NCI-H774 (cell line): Measurements from ENCODE around the gene ARNT2.
"Not testable (repeated sequence)": the region's sequence is repeated elsewhere in the genome, so short reads cannot be mapped to it uniquely, and the experiment has no call there.

Source experiments
- DNase-seq: peaks from one replicate; lab custom pipeline; 2025; lab: John Stamatoyannopoulos, UW

ARNT2 gene

DNA sequence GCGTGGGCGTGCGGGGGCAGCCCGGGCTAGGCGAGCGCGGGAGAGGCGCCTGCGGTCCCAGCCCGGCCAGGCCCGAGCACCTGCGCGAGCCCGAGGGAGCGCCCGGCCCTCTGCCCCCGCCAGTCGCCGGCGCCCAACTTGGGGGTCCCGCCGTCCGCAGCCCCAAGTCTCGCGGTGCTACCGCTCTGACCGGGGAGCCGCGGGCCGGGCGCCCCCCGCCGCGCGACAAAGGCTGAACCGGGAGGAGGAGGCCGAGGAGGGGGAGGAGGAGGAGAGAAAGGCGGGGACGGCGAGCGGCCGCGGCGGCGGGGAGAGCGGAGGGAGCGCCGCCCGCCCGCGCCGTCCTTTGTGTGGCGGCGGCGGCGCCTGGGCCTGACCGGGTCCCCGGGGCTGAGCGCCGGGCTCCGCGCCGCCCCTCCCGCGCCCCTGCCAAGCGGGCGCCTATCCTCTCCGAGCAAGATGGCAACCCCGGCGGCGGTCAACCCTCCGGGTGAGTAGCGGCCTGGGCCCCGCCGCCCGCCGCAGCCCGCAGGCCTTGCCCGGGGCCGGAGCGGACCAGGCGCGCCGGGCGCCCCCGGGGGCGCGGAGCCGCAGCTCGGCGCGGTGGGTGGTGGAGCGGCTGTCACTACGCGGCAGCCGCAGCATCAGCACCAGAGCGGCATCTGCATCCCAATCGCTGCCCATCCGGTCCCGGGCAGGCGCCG, at the start of gene ARNT2:
Gene ARNT2, plus strand, starts transcription at position 326 of the 704 bp plus-strand sequence. Its CDS starts 134 bp downstream, at position 460.
- peak; percentile 24 for DNase-seq

GRCh38 chr15:80367094-80367493, 37.1 kb upstream of the ARNT2 start:
- no peak for DNase-seq

DNA sequence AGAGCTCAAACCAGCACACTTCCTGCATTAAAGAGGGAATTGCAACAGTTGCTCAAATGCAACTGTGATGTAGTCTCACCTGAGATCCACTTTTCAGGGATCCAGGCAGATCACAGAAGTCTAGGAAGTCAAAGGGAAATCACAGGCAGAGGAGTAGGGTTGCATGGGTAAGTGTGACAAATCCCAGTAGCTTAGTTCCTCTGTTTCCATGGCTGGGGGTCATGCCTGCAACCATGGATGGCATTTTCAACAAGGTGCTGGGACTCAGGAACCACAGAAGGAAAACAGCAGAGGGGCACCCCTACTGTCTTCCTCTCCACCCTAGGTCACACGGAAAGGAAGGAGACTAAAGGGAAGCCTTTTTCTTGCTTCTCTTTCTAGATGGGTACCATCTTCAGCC, 36.5 kb upstream of the ARNT2 start:
- no peak for DNase-seq

DNA sequence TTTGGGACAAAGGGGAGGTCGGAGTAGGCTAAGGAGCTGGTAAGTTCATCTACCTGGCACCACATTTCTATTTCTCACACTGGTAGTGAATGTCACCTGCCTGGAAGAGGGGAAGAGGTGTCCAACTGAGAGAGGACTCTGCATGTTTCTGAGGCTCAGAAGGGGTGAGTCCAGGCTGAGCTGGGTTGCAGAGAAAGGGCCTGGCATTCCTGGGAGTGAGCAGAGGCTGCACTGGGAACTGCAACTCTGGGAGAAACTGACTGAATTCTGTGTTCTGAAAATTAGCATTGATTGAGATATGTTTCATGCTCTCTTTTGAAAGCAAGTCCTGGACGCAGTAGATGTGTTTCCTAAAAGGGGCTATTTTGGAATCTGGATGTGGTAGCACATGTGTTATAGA, 32.3 kb upstream of the ARNT2 start:
- no peak for DNase-seq

GRCh38 chr15:80374441-80374840, 29.7 kb upstream of the ARNT2 start:
- no peak for DNase-seq

GRCh38 chr15:80375968-80376891, 28.0 kb upstream of the ARNT2 start:
- no peak for DNase-seq

DNA sequence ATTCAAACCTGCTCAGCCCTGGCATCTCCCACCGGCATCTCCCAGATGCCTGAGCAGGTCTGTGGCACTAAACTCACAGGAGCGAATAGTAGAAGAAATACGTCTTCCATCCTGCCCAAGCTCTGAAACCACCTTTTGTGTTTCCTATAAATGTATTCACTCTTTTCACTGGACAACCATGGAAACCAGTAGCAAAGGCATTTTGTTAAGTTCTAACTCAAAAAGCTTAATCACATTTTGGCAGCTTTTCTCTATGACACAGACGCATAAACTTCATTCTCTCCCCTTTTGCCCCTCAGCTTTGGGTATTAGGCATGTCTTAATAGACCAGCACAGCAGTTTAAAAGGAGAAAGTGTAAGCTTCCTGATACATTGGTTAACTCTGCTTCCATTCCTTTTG, 24.5 kb upstream of the ARNT2 start:
- DNase-seq: no peak

DNA sequence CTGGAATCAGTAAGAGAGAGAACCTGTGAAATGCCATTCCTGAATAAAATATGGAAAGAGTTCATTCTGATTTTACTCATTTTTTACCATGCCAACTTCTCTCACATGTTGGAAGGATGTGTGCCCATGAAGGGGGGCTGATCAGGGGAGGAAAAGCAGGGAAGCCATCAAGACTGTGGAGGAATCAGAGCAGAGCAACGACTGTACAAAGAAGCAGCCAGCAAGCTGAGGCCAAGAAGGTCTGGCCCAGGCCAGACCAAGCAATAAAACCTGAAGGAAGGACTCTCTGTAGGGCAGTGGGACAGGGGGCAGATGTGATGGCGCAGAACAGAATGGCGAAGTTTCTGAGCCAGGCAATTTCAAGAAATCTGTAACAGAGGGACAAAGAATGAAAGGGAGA, 24.0 kb upstream of the ARNT2 start:
- no peak for DNase-seq

- no peak for DNase-seq
These were observed 21.9 kb upstream of the ARNT2 start for GRCh38 chr15:80382285-80382684.

GRCh38 chr15:80384432-80384831, 19.8 kb upstream of the ARNT2 start:
- DNase-seq: no peak

DNA sequence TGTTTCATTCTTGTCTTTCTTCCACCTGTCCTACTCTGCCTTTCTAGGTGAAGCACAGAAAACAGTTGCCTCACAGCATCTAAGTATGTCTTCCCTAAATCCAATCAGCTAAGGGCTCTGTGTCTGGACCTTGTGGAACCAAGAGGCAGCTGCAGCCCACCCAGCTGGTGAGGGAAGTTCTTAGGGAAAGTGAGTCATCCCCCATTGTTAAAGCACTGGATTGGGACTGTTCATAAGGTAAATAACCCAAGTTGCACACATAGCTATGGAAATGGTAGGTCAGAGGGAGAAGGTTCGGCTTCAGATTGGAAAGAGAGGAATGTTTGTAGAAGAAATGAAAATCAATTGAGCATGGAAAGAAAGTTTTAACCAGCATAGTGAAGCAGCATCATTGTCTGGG, 18.0 kb upstream of the ARNT2 start:
- DNase-seq: no peak

- DNase-seq: no peak
These were observed 15.9 kb upstream of the ARNT2 start for GRCh38 chr15:80388326-80388725.

DNA sequence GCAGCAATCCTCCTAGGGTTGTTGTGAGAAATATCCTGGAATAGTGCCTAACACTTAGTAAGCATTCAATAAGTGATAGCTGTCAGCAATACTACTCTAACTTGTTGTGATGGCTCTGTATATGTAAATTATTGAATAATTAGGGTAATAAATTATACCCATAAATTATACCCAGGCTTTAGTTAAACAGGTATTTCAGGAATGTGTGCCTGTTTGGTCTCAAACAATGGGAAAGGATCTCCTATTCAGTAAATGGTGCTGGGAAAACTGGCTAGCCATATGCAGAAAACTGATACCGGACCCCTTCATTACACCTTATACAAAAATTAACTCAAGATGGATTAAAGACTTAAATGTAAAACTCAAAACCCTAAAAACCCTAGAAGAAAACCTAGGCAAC, 14.8 kb upstream of the ARNT2 start:
- DNase-seq: no peak

GRCh38 chr15:80390942-80391341, 13.2 kb upstream of the ARNT2 start:
- not testable (repeated sequence) for DNase-seq

DNA sequence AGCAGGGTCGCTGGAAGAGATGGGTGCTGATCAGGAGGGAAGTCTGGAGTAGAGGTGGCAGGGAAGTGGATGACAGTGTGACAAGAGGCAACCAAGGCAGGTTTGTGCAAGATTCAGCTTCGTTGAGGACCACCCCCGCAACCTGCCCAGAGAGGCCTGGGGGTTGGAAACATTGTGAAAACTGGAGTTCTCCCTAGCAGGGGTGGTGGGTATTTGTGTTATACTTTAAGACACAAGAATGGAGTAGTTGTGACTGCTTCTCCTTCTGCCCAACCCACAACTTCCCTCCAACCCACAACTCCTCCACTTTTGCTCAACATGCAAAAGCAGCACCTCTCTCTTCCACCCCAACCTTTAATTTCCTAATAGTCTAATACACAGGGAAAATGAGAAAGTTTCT, 8.6 kb upstream of the ARNT2 start:
- DNase-seq: no peak

GRCh38 chr15:80396096-80396495, 8.1 kb upstream of the ARNT2 start:
- no peak for DNase-seq

GRCh38 chr15:80399508-80399907, 4.7 kb upstream of the ARNT2 start:
- DNase-seq: no peak

GRCh38 chr15:80401456-80401855, 2.7 kb upstream of the ARNT2 start:
- no peak for DNase-seq

DNA sequence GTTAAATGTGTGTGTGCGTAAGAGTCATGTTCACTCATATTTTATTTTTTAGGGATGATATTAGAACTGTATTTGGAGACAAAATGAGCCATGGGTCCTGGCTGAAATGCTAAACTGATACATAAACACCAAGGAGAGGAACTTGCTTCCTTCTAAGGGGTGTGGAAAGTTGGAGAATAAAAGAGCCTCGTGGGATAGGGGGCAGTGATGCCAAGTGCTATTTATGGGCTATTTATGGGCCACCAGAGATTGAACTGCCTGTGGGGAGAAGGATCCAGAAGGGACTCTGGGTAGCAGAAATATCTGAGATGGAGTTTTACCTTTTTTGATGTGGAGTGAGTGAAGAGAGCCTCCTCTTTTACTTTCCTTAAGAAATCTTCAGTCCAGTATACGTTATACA, 1.8 kb upstream of the ARNT2 start:
- DNase-seq: no peak

- no peak for DNase-seq
These were observed 498 bp upstream of the ARNT2 start for GRCh38 chr15:80403712-80404056.

DNA sequence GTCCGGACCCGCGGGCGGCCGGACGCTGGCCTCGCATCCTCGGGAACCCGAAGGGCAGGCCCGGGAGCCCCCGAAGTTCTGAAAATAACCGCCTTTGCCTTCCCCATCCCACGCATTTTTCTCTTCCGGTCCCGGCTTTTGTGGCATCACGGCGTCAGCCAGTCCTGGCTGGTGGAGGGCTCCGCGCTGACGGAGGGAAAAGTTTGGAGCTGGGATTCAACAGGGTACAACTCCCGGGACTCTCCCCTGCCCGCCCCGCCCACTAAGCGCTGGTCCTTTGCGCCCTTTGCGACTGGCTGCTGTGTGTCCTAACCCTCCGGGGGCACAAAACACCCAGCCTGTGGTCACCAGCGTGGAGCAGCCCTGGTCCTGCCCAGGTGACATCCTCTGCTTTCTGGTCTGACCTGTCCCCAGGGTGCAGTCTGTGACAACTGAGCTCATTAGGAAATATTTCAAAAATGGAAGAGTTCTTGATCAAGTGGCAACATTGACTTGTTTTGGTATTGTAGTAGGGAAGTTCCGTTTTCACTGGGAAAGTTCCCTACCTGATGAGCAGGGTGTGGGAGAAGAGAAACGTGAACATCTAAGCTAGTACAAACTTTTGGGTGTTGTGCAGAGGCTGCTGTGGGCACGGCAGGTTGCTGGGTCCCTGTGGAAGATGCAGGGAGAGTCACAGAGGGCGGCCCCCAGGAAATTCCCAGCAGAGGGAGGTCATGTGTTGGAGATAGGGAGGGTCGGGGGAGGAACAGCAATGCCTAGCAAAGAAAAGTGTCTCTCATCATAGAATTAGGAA, 775 bp downstream of the ARNT2 start:
- DNase-seq: no peak

GRCh38 chr15:80405554-80405850, 1.3 kb downstream of the ARNT2 start:
- DNase-seq: no peak

- no peak for DNase-seq
These were observed 1.8 kb downstream of the ARNT2 start for GRCh38 chr15:80405970-80406369.
